Hepatocyte (in vitro differentiated cells): Measurements from ENCODE around the gene POT1.

Experiments used
- EZH2 ChIP-seq: fragments of 200-600 bp; sonication (generic); IDR thresholded peaks from 2 replicates; pipeline ENCODE4 v1.6.1; 2016; ENCODE audit warnings: antibody characterized with exemption, mild to moderate bottlenecking, borderline replicate concordance
- TF ChIP-seq, protein P1 (sequence below): fragments of 200-600 bp; sonication (generic); IDR thresholded peaks from 2 replicates; pipeline ENCODE4 v1.5.1; 2016; ENCODE audit warnings: antibody characterized with exemption, mild to moderate bottlenecking; ENCODE audit not compliant: poor library complexity

DNA sequence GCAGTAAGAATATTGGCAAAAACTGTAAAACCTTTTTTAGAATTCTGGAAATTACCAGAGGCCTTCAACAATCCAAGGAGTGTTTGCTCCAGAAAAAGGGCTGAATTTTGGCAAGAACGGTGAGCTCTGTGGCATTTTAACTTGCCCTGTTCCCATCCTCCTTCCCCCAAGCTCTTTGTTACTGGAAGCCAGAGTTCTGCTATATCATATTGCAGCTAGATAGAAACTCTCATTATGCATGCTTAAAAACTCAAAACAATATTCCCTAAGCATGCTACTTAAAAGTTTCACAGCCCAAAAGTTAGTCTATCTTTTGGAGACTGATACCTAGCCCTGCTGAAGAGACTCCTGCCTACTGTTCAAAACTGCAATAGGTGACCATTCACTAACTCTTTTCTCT, 93.5 kb downstream of the POT1 start:
- TF ChIP-seq, protein P1, sequence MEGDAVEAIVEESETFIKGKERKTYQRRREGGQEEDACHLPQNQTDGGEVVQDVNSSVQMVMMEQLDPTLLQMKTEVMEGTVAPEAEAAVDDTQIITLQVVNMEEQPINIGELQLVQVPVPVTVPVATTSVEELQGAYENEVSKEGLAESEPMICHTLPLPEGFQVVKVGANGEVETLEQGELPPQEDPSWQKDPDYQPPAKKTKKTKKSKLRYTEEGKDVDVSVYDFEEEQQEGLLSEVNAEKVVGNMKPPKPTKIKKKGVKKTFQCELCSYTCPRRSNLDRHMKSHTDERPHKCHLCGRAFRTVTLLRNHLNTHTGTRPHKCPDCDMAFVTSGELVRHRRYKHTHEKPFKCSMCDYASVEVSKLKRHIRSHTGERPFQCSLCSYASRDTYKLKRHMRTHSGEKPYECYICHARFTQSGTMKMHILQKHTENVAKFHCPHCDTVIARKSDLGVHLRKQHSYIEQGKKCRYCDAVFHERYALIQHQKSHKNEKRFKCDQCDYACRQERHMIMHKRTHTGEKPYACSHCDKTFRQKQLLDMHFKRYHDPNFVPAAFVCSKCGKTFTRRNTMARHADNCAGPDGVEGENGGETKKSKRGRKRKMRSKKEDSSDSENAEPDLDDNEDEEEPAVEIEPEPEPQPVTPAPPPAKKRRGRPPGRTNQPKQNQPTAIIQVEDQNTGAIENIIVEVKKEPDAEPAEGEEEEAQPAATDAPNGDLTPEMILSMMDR, result no peak
- TF ChIP-seq EZH2, result no peak
